Ureter (tissue), 1 donor: ENCODE data around the gene FAM221B. TPM values are rescaled to one million over a fixed set of nuclear protein-coding genes. Genes with fewer than 3 reads are reported as not detected.

ENCODE experiments used
- DNase-seq: peaks from one replicate; pipeline ENCODE4 v3.0.0-alpha.2; 2020; ENCODE audit warnings: low spot score
- total RNA-seq: library from RNA; stranded (reverse); gene quantifications from one replicate; pipeline ENCODE4 v1.2.4, GENCODE V29; 2023
- donor health status: DM: yes; HTN: yes; CAD: no.

Gene FAM221B
- total RNA-seq, 1 donor from 2014 or later = 0.26 TPM

- no peak for DNase-seq
Observed at GRCh38 chr9:35847792-35848572, 19.4 kb upstream of the FAM221B start.

- no peak for DNase-seq
Observed at GRCh38 chr9:35845824-35846771, 17.6 kb upstream of the FAM221B start.

GRCh38 chr9:35844628-35845270, 16.2 kb upstream of the FAM221B start:
- DNase-seq = peak; percentile 70

- no peak for DNase-seq
Observed at GRCh38 chr9:35842795-35843194, 14.3 kb upstream of the FAM221B start.

GRCh38 chr9:35842020-35842745, 13.7 kb upstream of the FAM221B start:
- DNase-seq = no peak

GRCh38 chr9:35841645-35841900, 13.0 kb upstream of the FAM221B start:
- DNase-seq = no peak

GRCh38 chr9:35840881-35841644, 12.5 kb upstream of the FAM221B start:
- no peak for DNase-seq

- DNase-seq = no peak
Observed at GRCh38 chr9:35839926-35840325, 11.4 kb upstream of the FAM221B start.

GRCh38 chr9:35836595-35836994, 8.1 kb upstream of the FAM221B start:
- DNase-seq = no peak

- no peak for DNase-seq
Observed at GRCh38 chr9:35835766-35836165, 7.2 kb upstream of the FAM221B start.

GRCh38 chr9:35835216-35835632, 6.7 kb upstream of the FAM221B start:
- no peak for DNase-seq

- no peak for DNase-seq
Observed at GRCh38 chr9:35834260-35835215, 6.0 kb upstream of the FAM221B start.

- peak; percentile 65 for DNase-seq
Observed at GRCh38 chr9:35832814-35833213, 4.3 kb upstream of the FAM221B start.

GRCh38 chr9:35831040-35831439, 2.5 kb upstream of the FAM221B start:
- no peak for DNase-seq

- DNase-seq = no peak
Observed at GRCh38 chr9:35829764-35830096, 1.2 kb upstream of the FAM221B start.

GRCh38 chr9:35829084-35829763, 692 bp upstream of the FAM221B start, which contains the start of gene TMEM8B:
TSS of gene TMEM8B (plus strand) at chr9:35829228. CDS start at chr9:35829448, 220 bp downstream.
- DNase-seq = peak; percentile 97

- no peak for DNase-seq
Observed at GRCh38 chr9:35827486-35827885, 1.0 kb downstream of the FAM221B start.

GRCh38 chr9:35826071-35826701, 2.3 kb downstream of the FAM221B start:
- DNase-seq = no peak

- DNase-seq = no peak
Observed at GRCh38 chr9:35822926-35823325, 5.6 kb downstream of the FAM221B start.
